GM10266 (cell line): ENCODE measurements around the gene UGT1A7.
"Not testable (repeated sequence)": the region's sequence is repeated elsewhere in the genome, so short reads cannot be mapped to it uniquely, and the experiment has no call there.

ENCODE experiments used
- DNase-seq: peaks from one replicate; pipeline ENCODE4 v3.0.0; 2012; ENCODE audit errors: extremely low spot score
- TF ChIP-seq, protein P1 (sequence below): IDR thresholded peaks from 2 replicates; pipeline ENCODE4 v1.5.1; 2012; ENCODE audit warnings: mild to moderate bottlenecking, low read depth; ENCODE audit not compliant: control insufficient read depth, insufficient read depth; ENCODE audit errors: missing control alignments

Gene UGT1A7

GRCh38 chr2:233654501-233654900 is 27.2 kb upstream of the UGT1A7 start:
- DNase-seq: no peak
- TF ChIP-seq, protein P1, sequence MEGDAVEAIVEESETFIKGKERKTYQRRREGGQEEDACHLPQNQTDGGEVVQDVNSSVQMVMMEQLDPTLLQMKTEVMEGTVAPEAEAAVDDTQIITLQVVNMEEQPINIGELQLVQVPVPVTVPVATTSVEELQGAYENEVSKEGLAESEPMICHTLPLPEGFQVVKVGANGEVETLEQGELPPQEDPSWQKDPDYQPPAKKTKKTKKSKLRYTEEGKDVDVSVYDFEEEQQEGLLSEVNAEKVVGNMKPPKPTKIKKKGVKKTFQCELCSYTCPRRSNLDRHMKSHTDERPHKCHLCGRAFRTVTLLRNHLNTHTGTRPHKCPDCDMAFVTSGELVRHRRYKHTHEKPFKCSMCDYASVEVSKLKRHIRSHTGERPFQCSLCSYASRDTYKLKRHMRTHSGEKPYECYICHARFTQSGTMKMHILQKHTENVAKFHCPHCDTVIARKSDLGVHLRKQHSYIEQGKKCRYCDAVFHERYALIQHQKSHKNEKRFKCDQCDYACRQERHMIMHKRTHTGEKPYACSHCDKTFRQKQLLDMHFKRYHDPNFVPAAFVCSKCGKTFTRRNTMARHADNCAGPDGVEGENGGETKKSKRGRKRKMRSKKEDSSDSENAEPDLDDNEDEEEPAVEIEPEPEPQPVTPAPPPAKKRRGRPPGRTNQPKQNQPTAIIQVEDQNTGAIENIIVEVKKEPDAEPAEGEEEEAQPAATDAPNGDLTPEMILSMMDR: no peak

DNA sequence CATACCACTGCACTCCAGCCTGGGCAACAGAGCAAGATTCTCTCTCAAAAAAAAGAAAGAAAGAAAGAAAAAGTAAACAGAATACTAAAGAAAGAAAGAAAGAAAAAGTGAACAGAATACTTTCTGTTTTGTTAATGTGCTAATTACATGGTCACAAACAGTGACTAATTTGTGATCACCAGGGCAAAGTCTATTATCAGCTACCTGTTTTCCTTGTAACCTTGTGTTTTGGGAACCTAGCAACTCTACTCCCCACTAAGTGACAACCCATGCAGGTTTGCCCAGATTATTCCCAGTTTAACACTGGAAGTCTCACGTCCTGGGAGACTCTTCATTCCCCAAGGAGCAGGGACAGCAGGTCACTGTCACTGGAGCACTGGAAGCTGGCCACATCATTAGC is 26.7 kb upstream of the UGT1A7 start:
- no peak for DNase-seq
- TF ChIP-seq, protein P1: no peak

DNA sequence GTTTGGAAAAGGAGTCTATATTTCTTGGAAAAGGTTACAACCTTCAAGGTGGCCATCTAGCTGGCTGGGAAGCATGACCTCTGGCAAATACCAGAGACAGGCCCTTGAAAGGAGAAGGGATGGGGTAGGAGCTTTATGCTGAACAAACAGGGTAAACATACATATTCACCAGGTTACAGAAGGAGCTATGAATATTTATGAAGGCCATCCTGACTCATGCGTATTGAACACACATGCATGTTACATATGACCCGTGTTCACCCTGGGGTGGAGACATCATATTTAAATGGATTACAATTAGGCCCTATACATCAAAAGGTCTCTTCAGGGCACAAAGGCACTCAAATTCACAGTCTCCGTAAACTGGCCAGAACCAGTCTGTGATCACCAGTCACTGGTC is 25.8 kb upstream of the UGT1A7 start:
- DNase-seq: not testable (repeated sequence)

- TF ChIP-seq, protein P1: no peak
- no peak for DNase-seq
These were observed 25.3 kb upstream of the UGT1A7 start for GRCh38 chr2:233656443-233656842.

GRCh38 chr2:233658610-233659009 is 23.1 kb upstream of the UGT1A7 start:
- TF ChIP-seq, protein P1: no peak
- DNase-seq: no peak

DNA sequence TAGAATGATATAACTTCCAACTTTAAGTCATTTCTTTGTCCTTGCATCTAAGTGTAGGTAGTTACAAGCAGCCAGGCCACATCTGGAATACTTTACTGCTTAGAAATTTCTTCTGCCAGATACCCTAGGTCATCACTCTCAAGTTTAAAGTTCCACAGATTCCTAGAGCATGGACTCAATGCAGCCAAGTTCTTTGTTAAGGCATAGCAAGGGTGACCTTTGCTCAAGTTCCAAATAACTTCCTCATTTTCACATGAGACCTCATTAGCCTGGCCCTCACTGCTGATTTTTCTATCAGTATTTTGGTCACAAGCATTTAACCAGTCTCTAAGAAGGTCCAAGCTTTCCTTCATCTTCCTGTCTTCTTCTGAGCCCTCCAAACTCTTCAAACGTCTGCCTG is 17.8 kb upstream of the UGT1A7 start:
- DNase-seq: no peak
- TF ChIP-seq, protein P1: no peak

DNA sequence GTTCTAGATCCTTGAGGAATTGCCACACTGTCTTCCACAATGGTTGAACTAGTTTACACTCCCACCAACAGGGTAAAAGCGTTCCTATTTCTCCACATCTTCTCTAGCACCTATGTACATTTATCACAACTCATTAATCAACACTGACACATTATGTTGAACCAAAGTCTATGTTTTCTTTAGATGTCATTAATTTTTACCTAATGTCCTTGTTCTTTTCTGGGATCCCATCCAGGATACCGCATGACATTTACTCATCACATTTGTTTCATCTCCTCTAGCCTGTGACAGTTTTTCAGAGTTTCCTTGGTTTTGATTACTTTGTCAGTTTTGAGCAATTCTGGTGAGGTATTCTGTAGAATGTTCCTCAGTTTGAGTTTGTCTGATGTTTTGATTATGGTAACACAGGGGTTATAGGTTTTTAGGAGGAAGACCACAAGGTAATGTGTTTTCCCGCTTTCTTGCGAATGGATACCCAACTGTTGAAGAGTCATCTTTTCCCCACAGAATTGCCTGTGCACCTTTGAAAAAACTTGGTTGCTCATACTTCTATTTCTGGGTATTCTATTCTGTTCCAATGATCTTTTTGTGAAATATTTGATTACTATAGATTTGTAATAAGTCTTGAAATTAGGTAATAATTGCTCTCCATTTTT is 13.0 kb upstream of the UGT1A7 start:
- TF ChIP-seq, protein P1: no peak
- DNase-seq: no peak
